KMS-11 (cell line): ENCODE results near the gene ASPHD1.
"Not testable (repeated sequence)": the region's sequence is repeated elsewhere in the genome, so short reads cannot be mapped to it uniquely, and the experiment has no call there.

Source experiments
- H2AFZ ChIP-seq: fragments of 200-600 bp; sonication (generic); 2 replicates; pipeline ENCODE4 v1.6.1; 2016; ENCODE audit warnings: antibody characterized with exemption, mixed run types, low read depth
- H3K27ac ChIP-seq: fragments of 200-600 bp; sonication (generic); 2 replicates; pipeline ENCODE4 v1.6.1; 2016; ENCODE audit warnings: mild to moderate bottlenecking, mixed run types
- H3K27me3 ChIP-seq: fragments of 200-600 bp; sonication (generic); 2 replicates; pipeline ENCODE4 v1.6.1; 2017; ENCODE audit warnings: mild to moderate bottlenecking, low read depth, mixed run types, moderate library complexity; ENCODE audit not compliant: insufficient read depth
- H3K36me3 ChIP-seq: fragments of 200-600 bp; sonication (generic); 2 replicates; pipeline ENCODE4 v1.6.1; 2017; ENCODE audit warnings: mild to moderate bottlenecking, mixed run types; ENCODE audit not compliant: insufficient read depth
- H3K4me1 ChIP-seq: fragments of 200-600 bp; sonication (generic); 2 replicates; pipeline ENCODE4 v1.6.1; 2016; ENCODE audit warnings: mild to moderate bottlenecking, low read depth, mixed run types; ENCODE audit not compliant: poor library complexity, severe bottlenecking
- H3K4me2 ChIP-seq: fragments of 200-600 bp; sonication (generic); 2 replicates; pipeline ENCODE4 v1.7.0; 2016; ENCODE audit warnings: mild to moderate bottlenecking, mixed run types
- H3K4me3 ChIP-seq: fragments of 200-600 bp; sonication (generic); IDR thresholded peaks from 2 replicates; pipeline ENCODE4 v1.6.1; 2017; ENCODE audit warnings: low read depth, low read length, mixed read lengths; ENCODE audit not compliant: insufficient read depth
- H3K79me2 ChIP-seq: fragments of 200-600 bp; sonication (generic); 2 replicates; pipeline ENCODE4 v1.6.1; 2016; ENCODE audit warnings: low read depth, mixed run types; ENCODE audit not compliant: insufficient read depth
- H3K9ac ChIP-seq: fragments of 200-600 bp; sonication (generic); 2 replicates; pipeline ENCODE4 v1.6.1; 2016; ENCODE audit warnings: mild to moderate bottlenecking, mixed run types
- H4K20me1 ChIP-seq: fragments of 200-600 bp; sonication (generic); 2 replicates; pipeline ENCODE4 v1.6.1; 2016; ENCODE audit warnings: mild to moderate bottlenecking, mixed run types; ENCODE audit not compliant: insufficient read depth
- CTCF ChIP-seq: fragments of 200-600 bp; sonication (generic); conservative IDR thresholded peaks from 2 replicates; pipeline ENCODE4 v1.6.1; 2017; ENCODE audit warnings: low read depth, mild to moderate bottlenecking, antibody characterized with exemption, low read length, moderate library complexity, mixed read lengths

Gene ASPHD1

GRCh38 chr16:29868396-29869009 lies 31.8 kb upstream of the ASPHD1 start:
- H4K20me1 ChIP-seq: no peaks in the 10 kb centered on the region
- no peak overlapping the region for H3K4me2 ChIP-seq
- H2AFZ ChIP-seq: no peak overlapping the region
- H3K4me3 ChIP-seq: no peak overlapping the region
- H3K4me1 ChIP-seq: peaks cover 5% of the 10 kb centered on the region
- TF ChIP-seq CTCF: no peak
- no peaks in the 10 kb centered on the region; the same call in 1 of the 2 replicates for H3K27me3 ChIP-seq
- no peak overlapping the region for H3K27ac ChIP-seq
- no peaks in the 10 kb centered on the region for H3K79me2 ChIP-seq
- H3K9ac ChIP-seq: no peak overlapping the region
- H3K36me3 ChIP-seq: no peaks in the 10 kb centered on the region

GRCh38 chr16:29869067-29869466 lies 31.2 kb upstream of the ASPHD1 start:
- H3K4me3 ChIP-seq, H3K9ac ChIP-seq, H3K27ac ChIP-seq, H3K79me2 ChIP-seq, H3K4me1 ChIP-seq, H4K20me1 ChIP-seq, H2AFZ ChIP-seq, H3K4me2 ChIP-seq, H3K36me3 ChIP-seq, H3K27me3 ChIP-seq: not testable (repeated sequence)

GRCh38 chr16:29871822-29872546 lies 28.3 kb upstream of the ASPHD1 start:
- no peak for TF ChIP-seq CTCF
- Histone ChIP-seq H3K9ac (no peak overlapping the region), H3K4me1 (no peaks in the 10 kb centered on the region), H3K4me3 (no peak overlapping the region), H3K27me3 (peaks cover 9% of the 10 kb centered on the region; the same call in 1 of the 2 replicates), H3K4me2 (no peak overlapping the region), H2AFZ (no peak overlapping the region), H4K20me1 (no peaks in the 10 kb centered on the region), H3K36me3 (no peaks in the 10 kb centered on the region), H3K27ac (no peak overlapping the region), H3K79me2 (no peaks in the 10 kb centered on the region)

GRCh38 chr16:29873319-29873718 lies 27.0 kb upstream of the ASPHD1 start:
- no peak overlapping the region for H2AFZ ChIP-seq
- no peak overlapping the region for H3K4me2 ChIP-seq
- H3K27me3 ChIP-seq: peaks cover 9% of the 10 kb centered on the region; the same call in 1 of the 2 replicates
- H3K36me3 ChIP-seq: no peaks in the 10 kb centered on the region
- H3K27ac ChIP-seq: no peak overlapping the region
- no peak overlapping the region for H3K9ac ChIP-seq
- H3K4me1 ChIP-seq: no peaks in the 10 kb centered on the region
- TF ChIP-seq CTCF: no peak
- no peaks in the 10 kb centered on the region for H3K79me2 ChIP-seq
- no peak overlapping the region for H3K4me3 ChIP-seq
- H4K20me1 ChIP-seq: no peaks in the 10 kb centered on the region

GRCh38 chr16:29875206-29875605 lies 25.1 kb upstream of the ASPHD1 start:
- Histone ChIP-seq H3K4me2 (no peak overlapping the region), H3K9ac (no peak overlapping the region), H2AFZ (no peak overlapping the region), H3K27me3 (peaks cover 9% of the 10 kb centered on the region; the same call in 1 of the 2 replicates), H3K79me2 (no peaks in the 10 kb centered on the region), H3K27ac (no peak overlapping the region), H3K4me3 (no peak overlapping the region), H3K4me1 (no peaks in the 10 kb centered on the region), H4K20me1 (no peaks in the 10 kb centered on the region), H3K36me3 (no peaks in the 10 kb centered on the region)
- no peak for TF ChIP-seq CTCF
